GM20000 (cell line): ENCODE measurements around the gene ZNF287.
"Not testable (repeated sequence)": the region's sequence is repeated elsewhere in the genome, so short reads cannot be mapped to it uniquely, and the experiment has no call there.

Experiments used
- DNase-seq: peaks from one replicate; pipeline ENCODE4 v3.0.0; 2012; ENCODE audit warnings: low spot score
- CTCF ChIP-seq: IDR thresholded peaks from 2 replicates; pipeline ENCODE4 v1.5.1; 2012; ENCODE audit warnings: mild to moderate bottlenecking, control low read depth; ENCODE audit errors: extremely low read depth, missing control alignments

ZNF287 gene

GRCh38 chr17:16534236-16534635 lies 34.8 kb downstream of the ZNF287 start:
- no peak for TF ChIP-seq CTCF

GRCh38 chr17:16529906-16530305 lies 39.1 kb downstream of the ZNF287 start:
- DNase-seq: no peak
- no peak for TF ChIP-seq CTCF

More at GRCh38 chr17:16534236-16534635, 34.8 kb downstream of the ZNF287 start:
- no peak for DNase-seq

GRCh38 chr17:16527298-16527697 lies 41.7 kb downstream of the ZNF287 start:
- DNase-seq: no peak
- TF ChIP-seq CTCF: no peak

GRCh38 chr17:16525556-16525955 lies 43.4 kb downstream of the ZNF287 start:
- not testable (repeated sequence) for DNase-seq

GRCh38 chr17:16521070-16521727 lies 47.8 kb downstream of the ZNF287 start:
- peak; percentile 83 for DNase-seq
- peak; percentile 74 for TF ChIP-seq CTCF

GRCh38 chr17:16519021-16519420 lies 50.0 kb downstream of the ZNF287 start:
- no peak for TF ChIP-seq CTCF

GRCh38 chr17:16517477-16517876 lies 51.5 kb downstream of the ZNF287 start:
- no peak for DNase-seq
- TF ChIP-seq CTCF: no peak

More at GRCh38 chr17:16519021-16519420, 50.0 kb downstream of the ZNF287 start:
- no peak for DNase-seq

- TF ChIP-seq CTCF: no peak
- DNase-seq: no peak
Observed at GRCh38 chr17:16516594-16517051, 52.4 kb downstream of the ZNF287 start.
